ENCODE results near the gene GARRE1.
"Not testable (repeated sequence)": the region's sequence is repeated elsewhere in the genome, so short reads cannot be mapped to it uniquely, and the experiment has no call there.

GARRE1 gene

GRCh38 chr19:34254046-34254697, at the start of gene GARRE1:
Gene GARRE1, plus strand, starts transcription at chr19:34254554. Its CDS starts 45,920 bp downstream, at chr19:34300474.
- peak; percentile 94 for DNase-seq

GRCh38 chr19:34205324-34205723, 49.0 kb upstream of the GARRE1 start:
- not testable (repeated sequence) for DNase-seq

- no peak for DNase-seq
Observed at GRCh38 chr19:34208291-34208884, 46.0 kb upstream of the GARRE1 start.

GRCh38 chr19:34209726-34210125, 44.6 kb upstream of the GARRE1 start:
- DNase-seq: no peak

GRCh38 chr19:34213283-34213682, 41.1 kb upstream of the GARRE1 start:
- DNase-seq: no peak

- no peak for DNase-seq
Observed at GRCh38 chr19:34214040-34214439, 40.3 kb upstream of the GARRE1 start.

GRCh38 chr19:34215006-34215665, 39.2 kb upstream of the GARRE1 start:
- no peak for DNase-seq

GRCh38 chr19:34215666-34216038, 38.7 kb upstream of the GARRE1 start:
- DNase-seq: no peak

GRCh38 chr19:34216745-34217219, 37.6 kb upstream of the GARRE1 start:
- DNase-seq: not testable (repeated sequence)

GRCh38 chr19:34217952-34218817, 36.2 kb upstream of the GARRE1 start:
- no peak for DNase-seq

- no peak for DNase-seq
Observed at GRCh38 chr19:34218818-34219164, 35.6 kb upstream of the GARRE1 start.

GRCh38 chr19:34220472-34221063, 33.8 kb upstream of the GARRE1 start:
- DNase-seq: no peak

- DNase-seq: no peak
Observed at GRCh38 chr19:34222386-34222785, 32.0 kb upstream of the GARRE1 start.

GRCh38 chr19:34224996-34225658, 29.2 kb upstream of the GARRE1 start:
- DNase-seq: no peak

GRCh38 chr19:34225659-34226015, 28.7 kb upstream of the GARRE1 start:
- no peak for DNase-seq

GRCh38 chr19:34226036-34226435, 28.3 kb upstream of the GARRE1 start:
- no peak for DNase-seq

GRCh38 chr19:34228347-34228746, 26.0 kb upstream of the GARRE1 start:
- DNase-seq: no peak

- no peak for DNase-seq
Observed at GRCh38 chr19:34228762-34229161, 25.6 kb upstream of the GARRE1 start.

GRCh38 chr19:34229721-34230120, 24.6 kb upstream of the GARRE1 start:
- no peak for DNase-seq

GRCh38 chr19:34230820-34231219, 23.5 kb upstream of the GARRE1 start:
- no peak for DNase-seq

- DNase-seq: no peak
Observed at GRCh38 chr19:34231439-34231838, 22.9 kb upstream of the GARRE1 start.

All from 8988T (cell line).